ENCODE results near the gene FCHSD2. TPM values are rescaled to one million over a fixed set of nuclear protein-coding genes. Genes with fewer than 3 reads are reported as not detected.

FCHSD2 gene
- total and polyA plus RNA-seq, 2 of the 13 experiments (the other 11 are each of a cell fraction or from before 2014, with no cell fraction given): 20.5 to 24.8 TPM

- TF ChIP-seq PRDM10 (CRISPR knock-in tag; IDR thresholded peaks at IDR 0.05; ENCODE audit: low read depth) (no peak), SP5 (CRISPR knock-in tag; IDR thresholded peaks at IDR 0.05; ENCODE audit: borderline replicate concordance, low read depth) (peak; percentile 43; the same call in 1 of the 2 replicates), MAX (IDR thresholded peaks at IDR 0.05) (peak; percentile 57), SNRNP70 (IDR thresholded peaks at IDR 0.05; ENCODE audit: low read depth, low read length) (no peak), FOXP1 (IDR thresholded peaks at IDR 0.05) (no peak), FOXP1 (CRISPR knock-in tag; IDR thresholded peaks at IDR 0.05) (peak; percentile 47; the same call in 1 of the 2 replicates), RFX5 (IDR thresholded peaks at IDR 0.05; ENCODE audit: low read depth, low read length) (no peak), HNRNPH1 (optimal IDR thresholded peaks at IDR 0.05; ENCODE audit: low read depth, low read length) (no peak), HIVEP1 (CRISPR knock-in tag; IDR thresholded peaks at IDR 0.05) (no peak), TP53 (CRISPR knock-in tag; conservative IDR thresholded peaks at IDR 0.05) (no peak), HOXA3 (CRISPR knock-in tag; IDR thresholded peaks at IDR 0.05) (no peak), ZNF770 (CRISPR knock-in tag; IDR thresholded peaks at IDR 0.05) (no peak)
These were observed 47.8 kb upstream of the FCHSD2 start (continued) for GRCh38 chr11:73189723-73190556.
